OCI-LY7 (cell line): ENCODE results near the gene PTH1R. TPM values are rescaled to one million over a fixed set of nuclear protein-coding genes. Genes with fewer than 3 reads are reported as not detected.

Experiments
- BruUV-seq: library from RNA; stranded (reverse); fragments of 400-500 nt; replicated peaks from 2 replicates; lab custom pipeline; 2021; lab: Mats Ljungman, UMichigan
- CTCF ChIA-PET: fragments of 300-600 bp; sonication (Branson Sonifier 250); formaldehyde crosslinking; loops from one replicate; lab custom pipeline; 2022; ENCODE audit warnings: antibody characterized with exemption; ENCODE audit not compliant: unreplicated experiment; lab: Charles Lee
- POLR2A ChIA-PET: fragments of 300-600 bp; sonication (Branson Sonifier 250); formaldehyde crosslinking; loops from one replicate; lab custom pipeline; 2022; ENCODE audit warnings: antibody characterized with exemption; lab: Charles Lee
- DNase-seq: peaks from one replicate; pipeline ENCODE4 v3.0.0-alpha.2; 2015; ENCODE audit warnings: low spot score
- H2AFZ ChIP-seq: fragments of 200-600 bp; sonication (generic), shearing (Covaris generic); 2 replicates; pipeline ENCODE4 v1.6.1; 2014; ENCODE audit warnings: mild to moderate bottlenecking, antibody characterized with exemption, low read length, moderate library complexity
- H3K27ac ChIP-seq: fragments of 200-600 bp; sonication (generic); 2 replicates; pipeline ENCODE4 v1.5.1; 2014; ENCODE audit warnings: mixed run types, low read depth, mild to moderate bottlenecking, moderate library complexity, low read length, inconsistent platforms; ENCODE audit not compliant: poor library complexity, severe bottlenecking
- H3K36me3 ChIP-seq: fragments of 200-600 bp; sonication (generic); 2 replicates; pipeline ENCODE4 v1.6.1; 2014; ENCODE audit warnings: mild to moderate bottlenecking, antibody characterized with exemption, low read length, moderate library complexity, mixed read lengths; ENCODE audit not compliant: insufficient read depth
- H3K4me1 ChIP-seq: fragments of 200-600 bp; sonication (generic); 2 replicates; pipeline ENCODE4 v1.5.1; 2014; ENCODE audit warnings: mild to moderate bottlenecking, low read length; ENCODE audit not compliant: insufficient read depth, poor library complexity, severe bottlenecking
- H3K4me2 ChIP-seq: fragments of 200-600 bp; sonication (generic); 2 replicates; pipeline ENCODE4 v1.6.1; 2014; ENCODE audit warnings: mild to moderate bottlenecking, low read length
- H3K4me3 ChIP-seq: fragments of 200-600 bp; sonication (generic); 2 replicates; pipeline ENCODE4 v1.5.1; 2014; ENCODE audit warnings: mild to moderate bottlenecking, low read depth, low read length; ENCODE audit not compliant: poor library complexity, severe bottlenecking
- H3K79me2 ChIP-seq: fragments of 200-600 bp; sonication (generic); 2 replicates; pipeline ENCODE4 v1.6.1; 2016; ENCODE audit warnings: low read depth, mild to moderate bottlenecking, low read length, moderate library complexity, mixed read lengths; ENCODE audit not compliant: insufficient read depth
- H3K9me2 ChIP-seq: fragments of 200-600 bp; sonication (generic); 2 replicates; pipeline ENCODE4 v1.6.1; 2016; ENCODE audit warnings: mild to moderate bottlenecking, low read length, mixed read lengths; ENCODE audit not compliant: insufficient read depth
- H3K9me3 ChIP-seq: fragments of 200-600 bp; sonication (generic); 2 replicates; pipeline ENCODE4 v1.6.1; 2014; ENCODE audit warnings: mild to moderate bottlenecking, mixed run types, low read length, mixed read lengths
- H4K20me1 ChIP-seq: fragments of 200-600 bp; sonication (generic); 2 replicates; pipeline ENCODE4 v1.6.1; 2014; ENCODE audit warnings: mild to moderate bottlenecking, antibody characterized with exemption, low read length, moderate library complexity, mixed read lengths; ENCODE audit not compliant: insufficient read depth
- CTCF ChIP-seq: fragments of 200-600 bp; sonication (generic); conservative IDR thresholded peaks from 2 replicates; pipeline ENCODE4 v1.5.1; 2014; ENCODE audit warnings: mild to moderate bottlenecking, antibody characterized with exemption, low read length, moderate library complexity, mixed read lengths
- EZH2phosphoT487 ChIP-seq: fragments of 200-600 bp; sonication (generic); IDR thresholded peaks from 2 replicates; pipeline ENCODE4 v1.6.1; 2018; ENCODE audit warnings: low read depth, borderline replicate concordance, mild to moderate bottlenecking, mixed run types, antibody characterized with exemption, low read length, moderate library complexity, mixed read lengths
- intact Hi-C: fragments of 100-400 bp; cut with micrococcal nuclease; formaldehyde crosslinking; loops from one replicate; pipeline ENCODE4 v1.10.0; 2022; ENCODE audit not compliant: unreplicated experiment
- total RNA-seq, 2 experiments: library from RNA; depleted of rRNA in 1 of 2; stranded (reverse); fragments of >200 nt in 1 of 2; shearing (Covaris generic) in 1 of 2; gene quantifications; 2 replicates each; pipeline ENCODE4 v1.2.3, GENCODE V29; 2014 to 2022

Gene PTH1R
- total RNA-seq, 2 experiments from 2014 or later, result not detected

GRCh38 chr3:46881596-46882376, 4.3 kb downstream of the PTH1R start:
- Histone ChIP-seq H3K4me2 (no peak overlapping the region), H3K9me3 (no peaks in the 10 kb centered on the region), H3K36me3 (no peaks in the 10 kb centered on the region), H3K4me3 (no peak overlapping the region), H3K79me2 (no peaks in the 10 kb centered on the region), H4K20me1 (no peaks in the 10 kb centered on the region; the same call in 1 of the 2 replicates), H3K4me1 (no peaks in the 10 kb centered on the region), H3K27ac (no peak overlapping the region), H3K9me2 (no peaks in the 10 kb centered on the region), H2AFZ (no peak overlapping the region)
- POLR2A ChIA-PET, result no interaction called here
- no peak for DNase-seq
- intact Hi-C loops, result no loop called here
- no peak for TF ChIP-seq CTCF
- no peak for TF ChIP-seq EZH2phosphoT487
- CTCF ChIA-PET, result no interaction called here
- BruUV-seq, result no TSS peak

- no peaks in the 10 kb centered on the region for H3K4me1 ChIP-seq
- H3K27ac ChIP-seq, result no peak overlapping the region
- BruUV-seq, result no TSS peak
- intact Hi-C loops, result no loop called here
- H3K4me3 ChIP-seq, result no peak overlapping the region
- no peaks in the 10 kb centered on the region for H3K36me3 ChIP-seq
- peak overlapping the region; percentile 20; the same call in 1 of the 2 replicates for H3K4me2 ChIP-seq
- H3K79me2 ChIP-seq, result no peaks in the 10 kb centered on the region
- no peaks in the 10 kb centered on the region for H3K9me3 ChIP-seq
- ChIA-PET CTCF (no interaction called here), POLR2A (no interaction called here)
- no peaks in the 10 kb centered on the region; the same call in 1 of the 2 replicates for H4K20me1 ChIP-seq
- no peaks in the 10 kb centered on the region for H3K9me2 ChIP-seq
- DNase-seq, result no peak
- no peak overlapping the region for H2AFZ ChIP-seq
- TF ChIP-seq CTCF, result no peak
- TF ChIP-seq EZH2phosphoT487, result no peak
Measured at GRCh38 chr3:46882377-46883053, 5.0 kb downstream of the PTH1R start.
